ENCODE measurements around the gene TMPRSS2. TPM values are rescaled to one million over a fixed set of nuclear protein-coding genes. Genes with fewer than 3 reads are reported as not detected.

TMPRSS2 gene
- total RNA-seq, 4 donors from 2014 or later: 0.26 to 1.5 TPM; not detected in 2

DNA sequence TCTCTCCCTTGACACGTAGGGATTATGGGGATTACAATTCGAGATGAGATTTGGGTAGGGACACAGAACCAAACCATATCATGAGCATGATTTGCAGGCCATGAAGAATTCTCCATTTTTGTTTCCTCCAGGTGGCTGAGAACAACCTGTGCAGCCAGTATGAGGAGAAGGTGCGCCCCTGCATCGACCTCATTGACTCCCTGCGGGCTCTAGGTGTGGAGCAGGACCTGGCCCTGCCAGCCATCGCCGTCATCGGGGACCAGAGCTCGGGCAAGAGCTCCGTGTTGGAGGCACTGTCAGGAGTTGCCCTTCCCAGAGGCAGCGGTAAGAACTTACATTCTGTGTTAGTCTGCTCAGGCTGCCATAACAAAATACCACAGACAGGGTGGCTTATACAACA is 72.3 kb downstream of the TMPRSS2 start:
- no peak for TF ChIP-seq POLR2A (IDR thresholded peaks at IDR 0.05)
- TF ChIP-seq, protein P1, sequence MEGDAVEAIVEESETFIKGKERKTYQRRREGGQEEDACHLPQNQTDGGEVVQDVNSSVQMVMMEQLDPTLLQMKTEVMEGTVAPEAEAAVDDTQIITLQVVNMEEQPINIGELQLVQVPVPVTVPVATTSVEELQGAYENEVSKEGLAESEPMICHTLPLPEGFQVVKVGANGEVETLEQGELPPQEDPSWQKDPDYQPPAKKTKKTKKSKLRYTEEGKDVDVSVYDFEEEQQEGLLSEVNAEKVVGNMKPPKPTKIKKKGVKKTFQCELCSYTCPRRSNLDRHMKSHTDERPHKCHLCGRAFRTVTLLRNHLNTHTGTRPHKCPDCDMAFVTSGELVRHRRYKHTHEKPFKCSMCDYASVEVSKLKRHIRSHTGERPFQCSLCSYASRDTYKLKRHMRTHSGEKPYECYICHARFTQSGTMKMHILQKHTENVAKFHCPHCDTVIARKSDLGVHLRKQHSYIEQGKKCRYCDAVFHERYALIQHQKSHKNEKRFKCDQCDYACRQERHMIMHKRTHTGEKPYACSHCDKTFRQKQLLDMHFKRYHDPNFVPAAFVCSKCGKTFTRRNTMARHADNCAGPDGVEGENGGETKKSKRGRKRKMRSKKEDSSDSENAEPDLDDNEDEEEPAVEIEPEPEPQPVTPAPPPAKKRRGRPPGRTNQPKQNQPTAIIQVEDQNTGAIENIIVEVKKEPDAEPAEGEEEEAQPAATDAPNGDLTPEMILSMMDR (IDR thresholded peaks at IDR 0.05): no peak
- Histone ChIP-seq H3K36me3 (no peaks in the 10 kb centered on the region), H3K4me3 (no peak overlapping the region), H3K4me1 (no peaks in the 10 kb centered on the region), H3K27me3 (no peaks in the 10 kb centered on the region), H3K9me3 (no peaks in the 10 kb centered on the region), H3K27ac (no peak overlapping the region)
- intact Hi-C loops (cut with DNase I; ENCODE audit: low total_unique reads): no loop called here
- DNase-seq: no peak

DNA sequence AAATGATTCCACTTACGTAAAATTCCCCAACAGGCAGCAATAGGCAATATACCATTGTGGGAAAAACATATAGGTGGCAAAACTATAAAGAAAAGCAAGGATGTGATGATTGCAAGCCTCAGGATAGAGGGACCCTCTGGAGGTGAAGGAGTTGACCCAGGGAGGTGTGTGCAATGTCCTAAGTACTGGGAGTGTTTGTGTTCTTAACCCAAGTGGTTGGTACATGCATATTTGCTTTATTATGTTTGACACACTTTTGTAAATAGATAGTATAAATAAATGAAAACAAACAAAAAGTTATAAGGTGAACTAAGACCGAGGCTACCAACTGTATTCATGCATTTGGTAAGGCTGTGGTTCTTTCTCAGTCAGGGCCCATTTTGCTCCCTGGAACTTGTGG is 74.4 kb downstream of the TMPRSS2 start:
- no peaks in the 10 kb centered on the region for H3K36me3 ChIP-seq
- intact Hi-C loops (cut with DNase I; ENCODE audit: low total_unique reads): no loop called here
- H3K27me3 ChIP-seq: no peaks in the 10 kb centered on the region
- no peak for DNase-seq
- H3K9me3 ChIP-seq: no peaks in the 10 kb centered on the region
- TF ChIP-seq POLR2A (IDR thresholded peaks at IDR 0.05): no peak
- H3K27ac ChIP-seq: no peak overlapping the region
- H3K4me3 ChIP-seq: no peak overlapping the region
- no peaks in the 10 kb centered on the region for H3K4me1 ChIP-seq

DNA sequence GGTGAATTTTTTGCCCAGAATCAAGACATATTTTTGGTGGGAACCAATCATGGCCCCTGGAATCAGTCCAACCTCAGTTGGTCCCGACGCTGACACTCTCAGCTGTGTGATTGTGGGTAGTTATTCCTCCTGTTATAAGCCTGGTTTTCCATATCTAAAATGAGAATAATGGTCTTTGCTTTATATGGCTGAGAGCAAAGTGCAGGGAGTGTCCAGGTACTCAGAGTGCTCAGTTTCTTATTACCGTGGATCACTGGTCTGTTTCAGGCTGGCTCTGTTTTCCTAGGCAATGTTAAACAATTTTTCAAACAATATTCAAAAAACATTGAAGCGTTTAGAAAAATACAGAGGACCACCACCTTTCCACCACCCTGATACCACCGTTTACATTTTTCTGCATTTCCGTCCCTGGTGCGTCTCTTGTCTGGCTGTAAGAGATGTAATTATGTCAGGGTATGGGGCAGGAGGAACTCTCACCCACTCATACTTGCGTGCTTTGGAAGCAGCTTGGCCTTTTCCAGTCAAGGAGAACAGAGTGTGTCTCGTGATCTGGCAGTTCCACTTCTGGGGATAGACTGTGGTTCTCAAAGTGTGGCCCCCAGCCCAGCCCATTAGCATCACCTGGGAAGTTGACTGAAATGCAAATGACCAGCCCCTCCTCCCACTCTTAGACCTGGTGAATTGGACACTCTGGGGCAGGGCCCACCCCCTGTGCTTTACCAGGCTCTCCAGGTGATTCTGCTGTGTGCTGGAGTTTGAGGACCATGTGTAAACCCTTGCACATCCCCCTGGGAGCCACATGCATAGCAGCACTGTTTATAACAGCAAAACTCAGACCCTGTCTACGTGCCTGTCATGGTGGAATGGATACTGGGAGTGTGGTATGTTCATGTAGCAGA is 75.1 kb downstream of the TMPRSS2 start:
- H3K4me3 ChIP-seq: no peak overlapping the region
- DNase-seq: no peak
- intact Hi-C loops (cut with DNase I; ENCODE audit: low total_unique reads): no loop called here
- H3K4me1 ChIP-seq: no peaks in the 10 kb centered on the region
- H3K9me3 ChIP-seq: no peaks in the 10 kb centered on the region
- no peaks in the 10 kb centered on the region for H3K36me3 ChIP-seq
- TF ChIP-seq, protein P1 (IDR thresholded peaks at IDR 0.05): no peak
- no peak for TF ChIP-seq POLR2A (IDR thresholded peaks at IDR 0.05)
- H3K27me3 ChIP-seq: no peaks in the 10 kb centered on the region
- no peak overlapping the region for H3K27ac ChIP-seq

DNA sequence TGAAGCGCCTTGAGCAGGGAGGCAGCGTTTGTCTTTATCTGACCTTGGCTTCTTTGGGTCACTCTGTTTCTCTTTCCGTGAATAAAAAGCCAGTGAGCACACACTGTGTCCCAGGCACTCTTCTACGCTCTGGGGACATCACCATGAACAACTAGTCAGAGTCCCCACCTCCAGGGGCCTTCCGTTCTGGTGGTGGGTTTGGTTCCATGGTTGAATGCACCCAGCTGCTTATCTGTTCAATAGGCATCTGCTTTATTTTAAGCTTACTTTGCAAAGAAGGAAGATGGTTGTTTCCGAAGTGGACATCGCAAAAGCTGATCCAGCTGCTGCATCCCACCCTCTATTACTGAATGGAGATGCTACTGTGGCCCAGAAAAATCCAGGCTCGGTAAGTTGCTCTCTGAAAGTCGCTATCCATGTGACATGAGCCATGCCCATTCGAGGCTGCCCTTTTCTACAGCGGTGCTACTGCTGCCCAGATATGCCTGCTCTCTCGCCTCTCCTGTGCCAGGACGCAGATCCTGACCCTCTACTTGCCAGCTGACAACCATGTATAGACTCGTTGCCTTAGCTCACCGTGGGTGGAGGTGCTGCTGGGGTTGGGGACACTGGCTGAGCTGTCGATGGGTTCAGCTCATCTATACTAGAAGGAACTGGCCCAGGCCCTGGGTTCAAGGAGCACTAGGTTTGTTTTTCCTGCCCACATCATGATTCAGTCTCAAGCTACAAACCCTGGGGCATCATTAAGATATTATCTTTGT is 76.0 kb downstream of the TMPRSS2 start:
- Histone ChIP-seq H3K4me1 (no peaks in the 10 kb centered on the region), H3K36me3 (no peaks in the 10 kb centered on the region), H3K4me3 (no peak overlapping the region), H3K27me3 (no peaks in the 10 kb centered on the region), H3K9me3 (no peaks in the 10 kb centered on the region), H3K27ac (no peak overlapping the region)
- DNase-seq: no peak
- intact Hi-C loops (cut with DNase I; ENCODE audit: low total_unique reads): no loop called here
- TF ChIP-seq, protein P1 (IDR thresholded peaks at IDR 0.05): no peak
- no peak for TF ChIP-seq POLR2A (IDR thresholded peaks at IDR 0.05)

DNA sequence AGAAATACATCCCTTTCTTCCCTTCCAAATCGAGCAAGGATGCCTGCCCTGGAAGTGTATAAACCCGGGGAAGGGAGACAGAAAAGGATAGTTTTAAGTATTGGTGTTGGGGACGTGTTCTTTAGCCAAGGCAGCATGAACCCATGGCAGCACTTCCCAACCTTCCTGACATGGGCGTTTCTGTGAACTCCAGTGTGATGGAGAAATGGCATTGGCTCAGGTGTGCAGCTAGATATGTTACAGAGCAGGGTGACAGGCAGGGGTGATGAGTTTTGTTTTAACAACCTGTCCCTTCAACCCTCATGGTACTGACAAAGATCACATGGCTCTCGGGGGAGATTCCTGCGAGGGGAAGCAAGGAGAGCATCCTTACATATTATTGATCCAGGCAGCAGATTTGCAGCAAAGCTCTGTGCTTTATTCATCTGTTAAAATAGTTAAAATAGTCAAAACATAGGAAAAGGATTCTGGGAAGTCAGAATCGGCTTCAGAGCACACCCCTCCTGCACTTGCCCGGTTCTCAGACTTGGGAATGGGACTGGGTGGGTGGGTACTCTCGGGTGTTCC is 78.0 kb downstream of the TMPRSS2 start:
- no peaks in the 10 kb centered on the region for H3K36me3 ChIP-seq
- no peak for TF ChIP-seq POLR2A (IDR thresholded peaks at IDR 0.05)
- TF ChIP-seq, protein P1 (IDR thresholded peaks at IDR 0.05): no peak

More for the DNA sequence above, 78.0 kb downstream of the TMPRSS2 start:
- DNase-seq: no peak
- H3K4me1 ChIP-seq: no peaks in the 10 kb centered on the region
- no peak overlapping the region for H3K4me3 ChIP-seq
- no peak overlapping the region for H3K27ac ChIP-seq
- H3K27me3 ChIP-seq: no peaks in the 10 kb centered on the region
- no peaks in the 10 kb centered on the region for H3K9me3 ChIP-seq
- intact Hi-C loops (cut with DNase I; ENCODE audit: low total_unique reads): loop anchor here (10.0 kb wide), 1 partner anchor 265 kb away; the partner anchor contains the start of gene BACE2
